Measurements from ENCODE around the gene PIK3R1. TPM values are rescaled to one million over a fixed set of nuclear protein-coding genes. Genes with fewer than 3 reads are reported as not detected.

The PIK3R1 gene
- total RNA-seq (2022; extraction: Qiagen RNA extraction) = 4.6 to 6.1 TPM (median 5.9 TPM) in 5 replicates

DNA sequence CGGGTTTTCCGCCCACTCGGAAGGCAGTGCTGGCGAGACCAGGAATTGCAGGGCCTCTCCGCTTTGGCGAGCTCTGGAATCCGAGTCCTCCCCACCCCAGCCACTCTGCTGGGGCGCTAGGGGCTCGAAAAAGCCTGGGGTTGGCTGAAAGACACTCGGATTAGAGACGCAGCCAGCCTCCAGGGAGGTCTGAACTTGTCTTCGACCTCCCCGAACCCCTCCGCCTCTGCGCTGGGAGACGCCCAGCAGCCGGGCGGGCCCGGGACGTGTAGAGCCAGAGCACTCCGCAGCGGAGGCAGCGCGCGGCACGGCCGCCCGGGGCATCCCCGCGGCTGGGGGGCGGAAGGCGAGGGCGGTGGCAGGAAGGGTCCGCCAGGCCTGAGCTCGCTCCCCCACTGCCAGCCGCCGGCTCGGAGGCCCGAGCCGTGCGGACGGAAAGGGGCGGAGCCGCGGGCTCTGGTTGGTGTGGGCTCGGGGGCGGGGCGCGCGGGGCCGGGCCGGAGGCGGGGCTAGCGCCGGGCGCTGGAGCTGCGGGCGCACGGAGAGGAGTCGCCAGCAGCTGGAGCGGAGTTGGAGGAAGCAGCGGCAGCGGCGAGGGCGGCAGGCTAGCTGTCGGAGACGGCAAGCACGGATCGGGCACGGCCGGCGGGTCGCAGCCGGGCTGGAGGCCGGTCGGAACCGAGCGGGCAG lies at the start of gene PIK3R1:
Gene PIK3R1 (plus strand): TSS at position 549 of the 690 bp plus-strand sequence. CDS start 10,920 bp downstream, outside the sequence.

Measured in A549 treated with CORT108297 at 1 μM for 4 hours (cell line).